Kidney epithelial cell (primary cell): ENCODE data around the gene ZDHHC16. TPM values are rescaled to one million over a fixed set of nuclear protein-coding genes. Genes with fewer than 3 reads are reported as not detected.
"Not testable (repeated sequence)": the region's sequence is repeated elsewhere in the genome, so short reads cannot be mapped to it uniquely, and the experiment has no call there.

Source experiments
- DNase-seq: peaks from one replicate; pipeline ENCODE4 v3.0.0-alpha.2; 2010; ENCODE audit warnings: low read depth
- H3K27me3 ChIP-seq: 2 replicates; pipeline ENCODE4 v1.6.0; 2011; ENCODE audit warnings: low read length; ENCODE audit not compliant: control insufficient read depth, insufficient read depth
- H3K36me3 ChIP-seq: 2 replicates; pipeline ENCODE4 v1.5.1; 2011; ENCODE audit warnings: low read length; ENCODE audit not compliant: control insufficient read depth, insufficient read depth
- H3K4me3 ChIP-seq: 2 replicates; pipeline ENCODE4 v1.5.1; 2011; ENCODE audit warnings: low read depth, mild to moderate bottlenecking, control low read depth, low read length
- total RNA-seq: library from RNA; depleted of rRNA; stranded (reverse); fragments of >200 nt; gene quantifications from 2 replicates; pipeline ENCODE4 v1.2.3, GENCODE V29; 2015
- TF ChIP-seq, protein P1 (sequence below): IDR thresholded peaks from 2 replicates; pipeline ENCODE4 v1.5.1; 2011; ENCODE audit warnings: mild to moderate bottlenecking, moderate library complexity, low read length, control low read depth, inconsistent platforms; ENCODE audit not compliant: insufficient read depth, poor library complexity, severe bottlenecking

The ZDHHC16 gene
- total RNA-seq, 1 donor from 2014 or later: 42.4 TPM

DNA sequence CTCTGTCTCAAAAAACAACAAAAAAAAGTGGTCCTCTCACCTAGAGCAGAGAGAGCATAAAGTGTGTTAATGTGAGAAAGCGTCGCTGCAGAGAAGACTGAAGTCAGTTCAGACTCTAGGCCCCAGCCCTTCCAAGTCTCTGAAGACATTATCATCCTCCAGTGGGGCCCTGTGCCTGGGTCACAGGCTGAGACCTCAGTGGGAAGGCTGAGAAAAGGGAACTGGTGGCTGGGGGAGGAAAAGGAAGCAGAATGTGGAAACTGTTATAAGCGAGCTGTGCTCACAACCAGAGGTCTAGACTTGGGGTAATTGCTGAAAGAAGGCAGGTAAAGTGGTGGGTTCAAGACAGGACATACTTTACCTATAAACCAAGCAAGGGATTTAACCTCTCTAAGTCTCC is 39.9 kb upstream of the ZDHHC16 start:
- Histone ChIP-seq H3K27me3 (no peaks in the 10 kb centered on the region), H3K36me3 (no peaks in the 10 kb centered on the region), H3K4me3 (no peak overlapping the region)
- no peak for DNase-seq
- TF ChIP-seq, protein P1, sequence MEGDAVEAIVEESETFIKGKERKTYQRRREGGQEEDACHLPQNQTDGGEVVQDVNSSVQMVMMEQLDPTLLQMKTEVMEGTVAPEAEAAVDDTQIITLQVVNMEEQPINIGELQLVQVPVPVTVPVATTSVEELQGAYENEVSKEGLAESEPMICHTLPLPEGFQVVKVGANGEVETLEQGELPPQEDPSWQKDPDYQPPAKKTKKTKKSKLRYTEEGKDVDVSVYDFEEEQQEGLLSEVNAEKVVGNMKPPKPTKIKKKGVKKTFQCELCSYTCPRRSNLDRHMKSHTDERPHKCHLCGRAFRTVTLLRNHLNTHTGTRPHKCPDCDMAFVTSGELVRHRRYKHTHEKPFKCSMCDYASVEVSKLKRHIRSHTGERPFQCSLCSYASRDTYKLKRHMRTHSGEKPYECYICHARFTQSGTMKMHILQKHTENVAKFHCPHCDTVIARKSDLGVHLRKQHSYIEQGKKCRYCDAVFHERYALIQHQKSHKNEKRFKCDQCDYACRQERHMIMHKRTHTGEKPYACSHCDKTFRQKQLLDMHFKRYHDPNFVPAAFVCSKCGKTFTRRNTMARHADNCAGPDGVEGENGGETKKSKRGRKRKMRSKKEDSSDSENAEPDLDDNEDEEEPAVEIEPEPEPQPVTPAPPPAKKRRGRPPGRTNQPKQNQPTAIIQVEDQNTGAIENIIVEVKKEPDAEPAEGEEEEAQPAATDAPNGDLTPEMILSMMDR: no peak

DNA sequence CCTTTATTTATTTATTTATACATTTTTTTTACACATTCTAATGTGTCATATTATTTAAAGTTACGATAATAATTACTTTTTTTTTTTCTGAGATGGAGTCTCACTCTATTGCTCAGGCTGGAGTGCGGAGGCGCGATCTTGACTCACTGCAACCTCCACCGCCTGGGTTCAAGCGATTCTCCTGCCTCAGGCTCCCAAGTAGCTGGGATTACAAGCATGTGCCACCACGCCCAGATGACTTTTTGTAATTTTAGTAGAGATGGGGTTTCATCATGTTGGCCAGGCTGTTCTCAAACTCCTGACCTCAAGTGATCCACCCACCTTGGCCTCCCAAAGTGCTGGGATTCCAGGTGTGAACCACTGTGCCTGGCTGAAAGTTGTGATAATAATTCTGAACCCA is 39.5 kb upstream of the ZDHHC16 start:
- not testable (repeated sequence) for H3K27me3 ChIP-seq, DNase-seq, H3K36me3 ChIP-seq, H3K4me3 ChIP-seq

DNA sequence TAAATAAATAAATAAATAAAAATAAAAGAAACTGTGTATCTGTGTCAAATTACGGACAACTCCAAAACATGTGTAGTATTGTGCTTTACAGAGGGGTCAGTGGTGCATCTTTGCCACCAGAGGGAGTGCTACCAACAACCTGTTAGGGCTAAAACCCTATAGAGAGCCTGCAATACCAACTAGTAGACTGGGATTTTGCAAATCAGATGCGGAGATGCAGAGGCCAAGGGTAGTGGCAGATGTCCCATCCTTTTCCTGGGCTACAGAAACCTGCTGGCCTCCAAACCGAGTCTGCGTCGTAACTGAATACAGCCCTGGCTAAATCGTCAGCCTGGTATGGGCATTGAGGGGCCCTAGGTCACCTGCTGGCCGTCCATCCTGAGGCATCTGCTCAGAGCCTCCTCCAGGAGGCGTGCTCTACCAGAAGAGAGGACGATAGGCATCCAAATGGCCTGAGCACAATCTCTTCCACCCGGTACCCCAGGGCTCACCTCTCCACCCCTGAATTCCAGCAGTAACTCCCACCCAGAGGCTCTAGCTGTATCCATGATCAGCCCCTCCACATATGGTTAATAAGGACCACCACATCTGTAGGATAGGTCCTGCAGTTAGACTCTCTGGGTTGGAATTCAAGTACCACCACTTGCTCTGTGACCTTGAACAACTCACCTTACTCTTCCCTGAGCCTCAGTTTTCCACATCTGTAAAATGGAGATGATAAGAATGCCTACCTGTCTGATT is 38.6 kb upstream of the ZDHHC16 start:
- no peak for DNase-seq
- H3K27me3 ChIP-seq: no peaks in the 10 kb centered on the region
- no peak overlapping the region for H3K4me3 ChIP-seq
- H3K36me3 ChIP-seq: no peaks in the 10 kb centered on the region
- TF ChIP-seq, protein P1: peak; percentile 74

DNA sequence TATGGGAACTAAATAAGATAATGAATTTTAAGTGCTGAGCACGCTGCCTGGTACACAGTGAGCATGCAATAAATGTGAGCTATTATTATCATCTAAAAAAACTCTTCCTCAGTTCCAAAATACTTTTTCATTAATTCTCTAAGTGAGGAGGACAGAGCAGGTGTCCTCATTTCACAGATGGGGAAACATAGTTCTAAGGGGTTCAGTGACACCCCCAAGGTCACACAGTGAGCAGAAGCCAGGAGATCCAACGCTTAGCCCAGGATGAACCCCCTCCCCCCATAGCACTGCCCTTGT is 38.1 kb upstream of the ZDHHC16 start:
- Histone ChIP-seq H3K4me3 (no peak overlapping the region), H3K27me3 (no peaks in the 10 kb centered on the region), H3K36me3 (no peaks in the 10 kb centered on the region)
- no peak for DNase-seq
- TF ChIP-seq, protein P1: no peak

DNA sequence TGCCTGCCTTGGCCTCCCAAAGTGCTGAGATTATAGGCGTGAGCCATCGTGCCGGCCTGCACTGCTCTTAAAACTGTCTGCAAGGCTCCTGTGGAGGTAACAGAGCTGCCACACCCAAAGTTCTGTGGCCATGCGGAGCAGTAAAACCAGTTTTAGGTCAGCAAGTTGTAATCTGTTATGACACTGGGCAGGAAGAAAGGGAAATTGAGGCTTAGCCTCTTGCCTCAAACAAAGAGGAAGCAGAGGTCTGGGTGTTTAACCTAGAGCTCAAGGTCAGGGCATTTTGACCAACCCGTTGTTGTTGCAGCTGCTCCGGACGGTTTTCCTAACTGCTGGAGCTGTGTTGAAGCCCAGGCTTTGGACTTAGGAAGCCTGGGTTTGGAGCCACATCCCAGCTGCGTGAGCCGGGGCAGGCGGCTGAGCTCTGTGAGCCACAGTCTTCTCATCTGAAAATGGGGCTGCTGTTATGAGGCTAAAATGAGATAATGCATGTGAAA is 37.4 kb upstream of the ZDHHC16 start:
- Histone ChIP-seq H3K27me3 (no peaks in the 10 kb centered on the region), H3K36me3 (no peaks in the 10 kb centered on the region), H3K4me3 (no peak overlapping the region)
- no peak for DNase-seq
- TF ChIP-seq, protein P1: no peak

DNA sequence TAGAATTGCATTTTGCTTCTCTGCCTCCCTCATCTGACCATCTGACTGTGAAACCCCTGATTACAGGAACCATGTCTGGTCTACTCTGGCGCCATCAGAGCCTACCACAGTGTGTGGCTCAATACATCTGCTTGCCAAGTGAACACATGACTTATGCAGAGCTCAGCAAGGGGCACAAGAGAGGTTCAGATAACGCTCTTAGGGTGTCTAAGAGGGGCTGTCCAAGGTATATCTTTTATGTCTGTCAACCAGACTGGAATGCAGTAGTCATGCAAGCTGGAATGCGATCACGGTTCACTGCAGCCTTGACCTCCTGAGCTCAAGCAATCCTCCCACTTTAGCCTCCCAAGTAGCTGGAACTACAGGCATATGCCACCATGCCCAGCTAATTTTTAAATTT is 34.6 kb upstream of the ZDHHC16 start:
- no peak for DNase-seq
- no peaks in the 10 kb centered on the region for H3K27me3 ChIP-seq
- TF ChIP-seq, protein P1: no peak
- no peak overlapping the region for H3K4me3 ChIP-seq
- H3K36me3 ChIP-seq: no peaks in the 10 kb centered on the region
